ENCODE data around the gene CCNL2.

GRCh38 chr1:1360506-1361169, 38.5 kb downstream of the CCNL2 start:
- TF ChIP-seq CTCF (IDR thresholded peaks at IDR 0.05; ENCODE audit: low read depth, low read length) (no peak), POLR2A (IDR thresholded peaks at IDR 0.05; ENCODE audit: extremely low read depth, insufficient read length) (no peak), MYC (IDR thresholded peaks at IDR 0.05; ENCODE audit: low read depth, low read length) (no peak)
